Measurements from ENCODE around the gene STT3A.

DNA sequence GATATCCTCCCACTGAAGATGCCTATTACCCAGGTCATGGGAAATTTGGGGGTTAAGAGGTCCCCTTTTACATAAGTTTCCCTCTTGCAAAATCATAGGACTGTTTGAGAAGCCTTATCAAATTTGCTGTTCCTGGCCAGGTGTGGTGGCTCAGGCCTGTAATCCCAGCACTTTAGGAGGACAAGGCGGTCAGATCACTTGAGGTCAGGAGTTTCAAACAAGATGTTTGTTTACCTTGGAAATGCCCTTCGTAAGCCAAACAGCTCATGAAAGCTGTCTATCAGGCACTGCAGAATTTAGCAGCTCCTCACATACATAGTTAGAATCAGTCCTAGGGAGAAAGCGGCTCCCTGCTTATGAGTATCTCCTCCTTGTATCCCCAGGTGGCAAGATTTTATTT lies 28.3 kb upstream of the STT3A start:
- TF ChIP-seq, protein P1, sequence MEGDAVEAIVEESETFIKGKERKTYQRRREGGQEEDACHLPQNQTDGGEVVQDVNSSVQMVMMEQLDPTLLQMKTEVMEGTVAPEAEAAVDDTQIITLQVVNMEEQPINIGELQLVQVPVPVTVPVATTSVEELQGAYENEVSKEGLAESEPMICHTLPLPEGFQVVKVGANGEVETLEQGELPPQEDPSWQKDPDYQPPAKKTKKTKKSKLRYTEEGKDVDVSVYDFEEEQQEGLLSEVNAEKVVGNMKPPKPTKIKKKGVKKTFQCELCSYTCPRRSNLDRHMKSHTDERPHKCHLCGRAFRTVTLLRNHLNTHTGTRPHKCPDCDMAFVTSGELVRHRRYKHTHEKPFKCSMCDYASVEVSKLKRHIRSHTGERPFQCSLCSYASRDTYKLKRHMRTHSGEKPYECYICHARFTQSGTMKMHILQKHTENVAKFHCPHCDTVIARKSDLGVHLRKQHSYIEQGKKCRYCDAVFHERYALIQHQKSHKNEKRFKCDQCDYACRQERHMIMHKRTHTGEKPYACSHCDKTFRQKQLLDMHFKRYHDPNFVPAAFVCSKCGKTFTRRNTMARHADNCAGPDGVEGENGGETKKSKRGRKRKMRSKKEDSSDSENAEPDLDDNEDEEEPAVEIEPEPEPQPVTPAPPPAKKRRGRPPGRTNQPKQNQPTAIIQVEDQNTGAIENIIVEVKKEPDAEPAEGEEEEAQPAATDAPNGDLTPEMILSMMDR (IDR thresholded peaks at IDR 0.05), result no peak
- TF ChIP-seq POLR2A (IDR thresholded peaks at IDR 0.05), result no peak

Data from thyroid gland (tissue), 4 donors.